Astrocyte (in vitro differentiated cells and primary cell): ENCODE results near the gene C1orf52.

Source experiments
- EZH2 ChIP-seq: IDR thresholded peaks from 2 replicates; pipeline ENCODE4 v1.6.1; 2012; ENCODE audit warnings: mild to moderate bottlenecking, low read length, inconsistent platforms; ENCODE audit not compliant: insufficient read depth
- TF ChIP-seq, protein P1 (sequence below): IDR thresholded peaks from 2 replicates; pipeline ENCODE4 v1.5.1; 2011; ENCODE audit warnings: low read depth, mild to moderate bottlenecking, inconsistent platforms, low read length, moderate library complexity; ENCODE audit not compliant: insufficient read depth

DNA sequence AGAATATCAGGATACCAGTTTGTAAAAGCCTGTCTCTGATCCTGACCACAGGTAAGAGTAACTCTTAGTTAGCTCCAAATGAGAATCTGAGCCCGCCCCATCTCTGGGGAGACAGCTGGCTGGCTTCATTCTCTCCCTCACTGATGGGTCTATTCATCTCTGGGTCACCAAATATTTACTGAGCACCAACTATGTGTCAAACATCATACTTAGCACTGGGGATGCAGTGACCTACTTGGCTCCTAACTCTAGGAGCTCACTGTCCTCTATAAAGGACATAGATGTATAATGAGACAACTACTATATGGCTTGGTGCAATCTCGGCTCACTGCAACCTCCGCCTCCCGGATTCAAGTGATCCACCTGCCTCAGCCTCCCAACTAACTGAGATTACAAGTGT, 46.8 kb upstream of the C1orf52 start:
- TF ChIP-seq, protein P1, sequence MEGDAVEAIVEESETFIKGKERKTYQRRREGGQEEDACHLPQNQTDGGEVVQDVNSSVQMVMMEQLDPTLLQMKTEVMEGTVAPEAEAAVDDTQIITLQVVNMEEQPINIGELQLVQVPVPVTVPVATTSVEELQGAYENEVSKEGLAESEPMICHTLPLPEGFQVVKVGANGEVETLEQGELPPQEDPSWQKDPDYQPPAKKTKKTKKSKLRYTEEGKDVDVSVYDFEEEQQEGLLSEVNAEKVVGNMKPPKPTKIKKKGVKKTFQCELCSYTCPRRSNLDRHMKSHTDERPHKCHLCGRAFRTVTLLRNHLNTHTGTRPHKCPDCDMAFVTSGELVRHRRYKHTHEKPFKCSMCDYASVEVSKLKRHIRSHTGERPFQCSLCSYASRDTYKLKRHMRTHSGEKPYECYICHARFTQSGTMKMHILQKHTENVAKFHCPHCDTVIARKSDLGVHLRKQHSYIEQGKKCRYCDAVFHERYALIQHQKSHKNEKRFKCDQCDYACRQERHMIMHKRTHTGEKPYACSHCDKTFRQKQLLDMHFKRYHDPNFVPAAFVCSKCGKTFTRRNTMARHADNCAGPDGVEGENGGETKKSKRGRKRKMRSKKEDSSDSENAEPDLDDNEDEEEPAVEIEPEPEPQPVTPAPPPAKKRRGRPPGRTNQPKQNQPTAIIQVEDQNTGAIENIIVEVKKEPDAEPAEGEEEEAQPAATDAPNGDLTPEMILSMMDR = no peak
- no peak for TF ChIP-seq EZH2
